Osteoblast (primary cell): ENCODE results near the gene PTX4. TPM values are rescaled to one million over a fixed set of nuclear protein-coding genes. Genes with fewer than 3 reads are reported as not detected.

Experiments used
- DNase-seq: peaks from one replicate; pipeline ENCODE4 v3.0.0; 2011; ENCODE audit warnings: low spot score, mixed read lengths; ENCODE audit not compliant: insufficient read length; ENCODE audit errors: missing footprints
- H2AFZ ChIP-seq: 2 replicates; pipeline ENCODE4 v1.6.0; 2011; ENCODE audit warnings: mild to moderate bottlenecking, low read length
- H3K27ac ChIP-seq: 2 replicates; pipeline ENCODE4 v1.5.1; 2011; ENCODE audit warnings: mild to moderate bottlenecking, low read depth, low read length, moderate library complexity
- H3K27me3 ChIP-seq: 2 replicates; pipeline ENCODE4 v1.6.0; 2012; ENCODE audit warnings: mild to moderate bottlenecking, control low read depth, inconsistent platforms, low read length, moderate library complexity; ENCODE audit not compliant: insufficient read depth
- H3K36me3 ChIP-seq: 2 replicates; pipeline ENCODE4 v1.5.1; 2011; ENCODE audit warnings: mild to moderate bottlenecking, low read length, control low read depth, moderate library complexity; ENCODE audit not compliant: insufficient read depth
- H3K4me1 ChIP-seq: 2 replicates; pipeline ENCODE4 v1.5.1; 2011; ENCODE audit warnings: mild to moderate bottlenecking, low read length, control low read depth, moderate library complexity; ENCODE audit not compliant: insufficient read depth
- H3K4me2 ChIP-seq: 2 replicates; pipeline ENCODE4 v1.6.0; 2011; ENCODE audit warnings: mild to moderate bottlenecking, low read length; ENCODE audit not compliant: insufficient read depth
- H3K4me3 ChIP-seq: fragments of 200-600 bp; sonication (generic); 3 replicates; pipeline ENCODE4 v1.5.1; 2012; ENCODE audit warnings: mild to moderate bottlenecking, low read length, inconsistent platforms; ENCODE audit not compliant: insufficient read depth
- H3K79me2 ChIP-seq: 2 replicates; pipeline ENCODE4 v1.6.0; 2012; ENCODE audit warnings: mild to moderate bottlenecking, low read length, control low read depth, inconsistent platforms; ENCODE audit not compliant: insufficient read depth
- H3K9me3 ChIP-seq: 2 replicates; pipeline ENCODE4 v1.5.1; 2011; ENCODE audit warnings: low read depth, low read length, control low read depth
- H4K20me1 ChIP-seq: 2 replicates; pipeline ENCODE4 v1.6.0; 2012; ENCODE audit warnings: mild to moderate bottlenecking, low read length, control low read depth; ENCODE audit not compliant: insufficient read depth
- CTCF ChIP-seq: IDR thresholded peaks from 2 replicates; pipeline ENCODE4 v1.5.1; 2011; ENCODE audit warnings: mild to moderate bottlenecking, low read depth, low read length, moderate library complexity; ENCODE audit errors: extremely low read depth
- total RNA-seq: library from RNA; depleted of rRNA; stranded (reverse); fragments of >200 nt; gene quantifications from 2 replicates; pipeline ENCODE4 v1.2.3, GENCODE V29; 2012

Gene PTX4
- total RNA-seq, 1 donor: not detected

DNA sequence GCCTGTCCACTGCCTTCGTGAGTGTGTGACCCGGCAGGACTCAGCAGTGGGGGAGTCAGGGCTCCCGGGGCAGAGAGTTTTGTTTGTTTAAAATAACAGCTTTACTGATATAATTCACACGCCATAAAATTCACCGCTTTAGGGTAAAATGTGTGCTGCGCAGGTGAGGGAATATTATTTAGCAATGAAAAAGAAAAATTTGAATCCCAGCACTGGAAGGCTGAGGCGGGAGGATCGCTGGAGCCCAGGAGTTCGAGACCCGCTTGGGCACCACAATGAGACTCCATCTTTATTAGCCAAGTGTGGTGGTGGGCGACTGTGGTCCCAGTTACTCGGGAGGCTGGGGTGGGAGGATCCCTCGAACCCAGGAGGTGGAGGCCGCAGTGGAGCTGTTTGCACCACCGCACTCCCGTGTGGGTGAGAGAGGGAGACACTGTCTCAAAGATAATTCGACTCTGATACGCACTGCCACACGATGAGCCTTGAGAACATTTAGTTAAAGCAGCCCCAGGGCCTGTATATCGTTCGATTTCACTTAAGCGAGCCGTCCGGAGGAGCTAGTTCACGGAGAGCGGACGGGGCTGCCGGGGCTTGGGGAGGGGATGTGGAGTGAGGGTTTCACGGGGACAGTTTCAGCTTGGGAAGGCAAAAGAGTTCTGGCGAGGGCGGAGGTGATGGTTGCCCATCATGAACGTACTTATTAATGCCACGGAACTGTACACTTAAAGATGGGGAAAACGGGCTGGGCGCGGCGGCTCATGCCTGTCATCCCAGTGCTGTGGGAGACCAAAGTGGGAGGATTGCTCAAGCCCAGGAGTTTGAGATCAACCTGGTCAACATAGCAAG is 14.6 kb upstream of the PTX4 start:
- no peak overlapping the region for H2AFZ ChIP-seq
- no peaks in the 10 kb centered on the region for H3K4me1 ChIP-seq
- H3K27ac ChIP-seq: no peak overlapping the region
- H3K9me3 ChIP-seq: no peaks in the 10 kb centered on the region
- H3K36me3 ChIP-seq: peaks cover 21% of the 10 kb centered on the region
- no peak for TF ChIP-seq CTCF
- H4K20me1 ChIP-seq: no peaks in the 10 kb centered on the region
- no peaks in the 10 kb centered on the region for H3K79me2 ChIP-seq
- H3K4me3 ChIP-seq: no peak overlapping the region
- DNase-seq: no peak
- H3K4me2 ChIP-seq: no peak overlapping the region
- H3K27me3 ChIP-seq: no peaks in the 10 kb centered on the region

GRCh38 chr16:1502092-1503004 is 13.6 kb upstream of the PTX4 start:
- no peaks in the 10 kb centered on the region for H3K9me3 ChIP-seq
- no peak for TF ChIP-seq CTCF
- no peak overlapping the region for H3K4me3 ChIP-seq
- H4K20me1 ChIP-seq: no peaks in the 10 kb centered on the region
- peaks cover under 1% of the 10 kb centered on the region for H3K79me2 ChIP-seq
- no peak overlapping the region for H3K27ac ChIP-seq
- no peaks in the 10 kb centered on the region for H3K4me1 ChIP-seq
- DNase-seq: no peak
- H3K36me3 ChIP-seq: peaks cover 22% of the 10 kb centered on the region
- H2AFZ ChIP-seq: no peak overlapping the region
- no peak overlapping the region for H3K4me2 ChIP-seq
- no peaks in the 10 kb centered on the region for H3K27me3 ChIP-seq

DNA sequence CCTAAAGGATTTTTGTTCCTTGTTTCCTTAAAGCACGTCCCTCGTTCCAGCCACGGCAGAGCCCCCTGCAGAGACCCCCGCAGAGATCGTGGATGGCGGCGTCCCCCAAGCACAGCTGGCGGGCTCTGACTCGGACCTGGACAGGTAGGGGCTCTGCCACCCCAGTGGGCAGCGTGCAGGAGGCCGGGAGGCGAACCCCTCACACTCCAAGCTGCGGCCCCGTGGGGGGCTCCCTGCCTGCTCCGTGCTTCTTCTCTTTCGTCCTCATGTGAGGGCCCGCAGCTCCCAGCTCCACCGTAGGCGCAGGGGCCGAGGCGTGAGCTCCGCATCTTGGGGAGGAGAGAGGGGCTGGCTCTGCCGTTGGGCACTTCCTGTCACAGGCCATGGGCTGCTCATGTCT is 12.9 kb upstream of the PTX4 start:
- Histone ChIP-seq H3K79me2 (peaks cover 8% of the 10 kb centered on the region), H4K20me1 (no peaks in the 10 kb centered on the region), H3K4me2 (no peak overlapping the region), H3K9me3 (no peaks in the 10 kb centered on the region), H2AFZ (no peak overlapping the region), H3K27ac (no peak overlapping the region), H3K27me3 (no peaks in the 10 kb centered on the region), H3K4me1 (no peaks in the 10 kb centered on the region), H3K4me3 (no peak overlapping the region), H3K36me3 (peaks cover 25% of the 10 kb centered on the region)
- no peak for TF ChIP-seq CTCF
- no peak for DNase-seq
